Gastroesophageal sphincter (tissue), 3 donors: ENCODE results near the gene IRX2.

ENCODE experiments used
- POLR2A ChIP-seq, 2 donors: fragments of 450-650 bp; IDR thresholded peaks; one replicate each; pipeline ENCODE4 v1.6.1; 2017; ENCODE audit warnings: antibody characterized with exemption in 2 of 2, mild to moderate bottlenecking in 2 of 2, moderate library complexity in 1 of 2
- POLR2AphosphoS5 ChIP-seq: sonication (generic); formaldehyde crosslinking; IDR thresholded peaks from one replicate; pipeline ENCODE4 v1.6.1; 2017; ENCODE audit warnings: antibody characterized with exemption
- TF ChIP-seq, protein P1 (sequence below), 4 experiments: fragments of 200-600 bp in 2 of 4; fragments of 450-650 bp in 2 of 4; sonication (generic) in 1 of 4; IDR thresholded peaks; one replicate each; pipeline ENCODE4 v1.5.1; 2017 to 2019; ENCODE audit warnings: antibody characterized with exemption in 4 of 4, mild to moderate bottlenecking in 2 of 4, moderate library complexity in 2 of 4

DNA sequence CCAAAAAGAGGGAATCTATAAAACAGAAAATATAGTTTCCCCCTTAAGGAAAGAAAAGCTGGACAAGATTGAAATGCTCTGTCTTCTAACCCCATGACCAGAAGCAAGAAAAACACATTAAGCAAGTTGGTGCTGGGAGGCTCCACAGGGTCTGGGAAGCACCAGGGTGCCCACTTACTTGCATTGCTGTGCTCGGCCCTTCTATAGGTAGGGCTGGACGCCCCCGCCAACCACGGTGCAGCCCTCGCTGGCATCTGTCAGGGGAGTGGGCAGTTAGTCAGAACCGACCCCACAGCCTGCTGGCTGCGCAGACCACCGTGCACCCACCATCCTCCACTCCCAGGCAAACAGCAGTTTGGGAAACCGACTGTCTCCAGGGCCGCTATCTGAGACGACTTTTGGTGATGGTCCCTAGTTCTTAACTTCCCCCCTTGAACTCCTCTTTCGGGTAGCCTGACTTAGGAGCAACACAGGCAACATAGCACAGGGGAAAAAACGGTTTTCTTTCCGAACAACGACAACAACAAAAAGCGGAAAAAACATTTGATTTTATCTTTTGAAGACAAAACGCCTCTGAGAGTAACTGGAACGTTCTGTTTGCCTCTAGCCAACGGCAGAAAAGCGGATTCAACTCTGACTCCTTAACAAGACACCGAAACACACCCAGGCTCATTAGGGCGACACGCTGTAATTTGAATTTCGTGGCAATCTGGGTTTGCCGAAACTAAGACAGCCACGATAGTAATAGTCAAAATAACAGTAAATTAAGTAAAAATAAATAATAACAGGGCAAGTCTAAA lies 3.9 kb downstream of the IRX2 start:
- TF ChIP-seq, protein P1, sequence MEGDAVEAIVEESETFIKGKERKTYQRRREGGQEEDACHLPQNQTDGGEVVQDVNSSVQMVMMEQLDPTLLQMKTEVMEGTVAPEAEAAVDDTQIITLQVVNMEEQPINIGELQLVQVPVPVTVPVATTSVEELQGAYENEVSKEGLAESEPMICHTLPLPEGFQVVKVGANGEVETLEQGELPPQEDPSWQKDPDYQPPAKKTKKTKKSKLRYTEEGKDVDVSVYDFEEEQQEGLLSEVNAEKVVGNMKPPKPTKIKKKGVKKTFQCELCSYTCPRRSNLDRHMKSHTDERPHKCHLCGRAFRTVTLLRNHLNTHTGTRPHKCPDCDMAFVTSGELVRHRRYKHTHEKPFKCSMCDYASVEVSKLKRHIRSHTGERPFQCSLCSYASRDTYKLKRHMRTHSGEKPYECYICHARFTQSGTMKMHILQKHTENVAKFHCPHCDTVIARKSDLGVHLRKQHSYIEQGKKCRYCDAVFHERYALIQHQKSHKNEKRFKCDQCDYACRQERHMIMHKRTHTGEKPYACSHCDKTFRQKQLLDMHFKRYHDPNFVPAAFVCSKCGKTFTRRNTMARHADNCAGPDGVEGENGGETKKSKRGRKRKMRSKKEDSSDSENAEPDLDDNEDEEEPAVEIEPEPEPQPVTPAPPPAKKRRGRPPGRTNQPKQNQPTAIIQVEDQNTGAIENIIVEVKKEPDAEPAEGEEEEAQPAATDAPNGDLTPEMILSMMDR (IDR thresholded peaks at IDR 0.05), result no peak
- TF ChIP-seq POLR2A (IDR thresholded peaks at IDR 0.05) (no peak), POLR2AphosphoS5 (no peak)
